HepG2 (cell line): ENCODE measurements around the gene CEBPE. TPM values are rescaled to one million over a fixed set of nuclear protein-coding genes. Genes with fewer than 3 reads are reported as not detected.

Experiments
- CBX1 ChIP-seq: IDR thresholded peaks from one replicate; pipeline ENCODE4 v1.6.1; 2016; ENCODE audit warnings: antibody characterized with exemption, low read depth
- CHCHD3 ChIP-seq: sonication (generic); formaldehyde crosslinking; IDR thresholded peaks from 2 replicates; pipeline ENCODE4 v1.8.0; 2022; ENCODE audit warnings: mild to moderate bottlenecking, missing genetic modification reagents, moderate library complexity
- FOXK1 ChIP-seq: sonication (generic); formaldehyde crosslinking; IDR thresholded peaks from 2 replicates; pipeline ENCODE4 v1.4.0; 2020; ENCODE audit warnings: low read depth, missing genetic modification reagents, borderline replicate concordance
- FOXO4 ChIP-seq: sonication (generic); formaldehyde crosslinking; conservative IDR thresholded peaks from 2 replicates; pipeline ENCODE4 v1.8.1; 2023; ENCODE audit warnings: missing genetic modification reagents
- HMG20B ChIP-seq: conservative IDR thresholded peaks from 2 replicates; pipeline ENCODE4 v1.6.1; 2016; ENCODE audit warnings: missing genetic modification reagents, missing compliant biosample characterization
- MAFK ChIP-seq, 2 experiments: IDR thresholded peaks in 1 of 2; conservative IDR thresholded peaks in 1 of 2; 2 replicates each; pipeline ENCODE4 v1.6.1; 2011; ENCODE audit warnings: improper control_type of control experiment in 2 of 2, low read length in 2 of 2
- NFKBIZ ChIP-seq: IDR thresholded peaks from 2 replicates; pipeline ENCODE4 v1.6.1; 2018; ENCODE audit warnings: missing genetic modification reagents, missing compliant biosample characterization
- PAWR ChIP-seq: sonication (generic); formaldehyde crosslinking; IDR thresholded peaks from 2 replicates; pipeline ENCODE4 v1.4.0; 2020; ENCODE audit warnings: missing genetic modification reagents, mild to moderate bottlenecking, borderline replicate concordance
- PBX3 ChIP-seq: sonication (generic); formaldehyde crosslinking; IDR thresholded peaks from 2 replicates; pipeline ENCODE4 v1.8.1; 2023; ENCODE audit warnings: missing genetic modification reagents, inconsistent platforms, borderline replicate concordance
- PCBP1 ChIP-seq: fragments of 200-400 bp; formaldehyde crosslinking; IDR thresholded peaks from 2 replicates; pipeline ENCODE4 v1.6.1; 2017; ENCODE audit warnings: mild to moderate bottlenecking, low read depth, low read length, borderline replicate concordance
- THRA ChIP-seq: sonication (generic); formaldehyde crosslinking; IDR thresholded peaks from 2 replicates; pipeline ENCODE4 v1.4.0; 2020; ENCODE audit warnings: missing genetic modification reagents, borderline replicate concordance
- TRIM22 ChIP-seq: fragments of 450-650 bp; IDR thresholded peaks from 2 replicates; pipeline ENCODE4 v1.6.1; 2017
- ZNF205 ChIP-seq: IDR thresholded peaks from 2 replicates; pipeline ENCODE4 v1.6.1; 2018; ENCODE audit warnings: missing biosample characterization, missing genetic modification reagents
- ZNF317 ChIP-seq: sonication (generic); formaldehyde crosslinking; IDR thresholded peaks from 2 replicates; pipeline ENCODE4 v1.5.0; 2020; ENCODE audit warnings: mild to moderate bottlenecking, missing genetic modification reagents
- ZNF331 ChIP-seq: sonication (generic); formaldehyde crosslinking; IDR thresholded peaks from 2 replicates; pipeline ENCODE4 v1.4.0; 2020; ENCODE audit warnings: missing genetic modification reagents
- ZNF34 ChIP-seq: sonication (generic); formaldehyde crosslinking; IDR thresholded peaks from 2 replicates; pipeline ENCODE4 v1.4.0; 2020; ENCODE audit warnings: mild to moderate bottlenecking, missing genetic modification reagents, borderline replicate concordance
- ZNF609 ChIP-seq: sonication (generic); formaldehyde crosslinking; IDR thresholded peaks from 2 replicates; pipeline ENCODE4 v1.4.0; 2020; ENCODE audit warnings: mild to moderate bottlenecking, missing genetic modification reagents, borderline replicate concordance
- ZNF660 ChIP-seq: sonication (generic); formaldehyde crosslinking; IDR thresholded peaks from 2 replicates; pipeline ENCODE4 v1.5.1; 2020; ENCODE audit warnings: mild to moderate bottlenecking, low read depth, missing genetic modification reagents, borderline replicate concordance
- ZNF792 ChIP-seq: IDR thresholded peaks from 2 replicates; pipeline ENCODE4 v1.6.1; 2016
- polyA plus RNA-seq, 8 experiments: library from polyadenylated mRNA; depleted of rRNA in 3 of 8; stranded (reverse) in 7 of 8; unstranded in 1 of 8; fragments of >200 nt; fragmentation: Illumina TruSeq in 4 of 8; extraction: Trizol in 4 of 8; gene quantifications; 2 replicates each; pipeline versions ENCODE4 v1.2.1 to v1.2.3, GENCODE V29; 2011 to 2016; ENCODE audit warnings: low read depth in 4 of 8, missing spikeins in 1 of 8, mixed read lengths in 1 of 8; ENCODE audit not compliant: insufficient read depth in 1 of 8
- total RNA-seq, 5 experiments: library from RNA; depleted of rRNA; stranded (reverse); fragments of >200 nt; fragmentation: Illumina TruSeq; extraction: Trizol; gene quantifications; 2 replicates each; pipeline ENCODE4 v1.2.3, GENCODE V29; 2016; ENCODE audit warnings: low read depth in 1 of 5

The CEBPE gene
- total and polyA plus RNA-seq, 2 of the 13 experiments (the other 11 are each of a cell fraction or from before 2014, with no cell fraction given): 0.09 to 0.11 TPM

- TF ChIP-seq PAWR: no peak
- TF ChIP-seq ZNF205 (CRISPR knock-in tag): peak; percentile 68
- TF ChIP-seq CBX1: no peak
- TF ChIP-seq ZNF792: peak; percentile 77; the same call in 1 of the 2 replicates
- TF ChIP-seq FOXO4: no peak
- no peak for TF ChIP-seq ZNF317 (CRISPR knock-in tag)
- no peak for TF ChIP-seq MAFK (conservative IDR thresholded peaks at IDR 0.05 in 1 of 2, IDR thresholded peaks at IDR 0.05 in 1 of 2; ENCODE audit: low read length in 2 of 2)
- no peak for TF ChIP-seq TRIM22
- no peak for TF ChIP-seq ZNF660 (CRISPR knock-in tag)
- TF ChIP-seq FOXK1 (CRISPR knock-in tag): peak; percentile 75; the same call in 1 of the 2 replicates
- 0 out of 2 replicates have a peak, but pooled peaks have one; percentile 58 for TF ChIP-seq ZNF331 (CRISPR knock-in tag)
- 0 out of 2 replicates have a peak, but pooled peaks have one; percentile 79 for TF ChIP-seq ZNF34
- TF ChIP-seq HMG20B: no peak
- peak; percentile 42; the same call in 1 of the 2 replicates for TF ChIP-seq NFKBIZ
- TF ChIP-seq PCBP1: no peak
- peak; percentile 69 for TF ChIP-seq THRA (CRISPR knock-in tag)
- TF ChIP-seq PBX3 (CRISPR knock-in tag): no peak
- no peak for TF ChIP-seq CHCHD3 (CRISPR knock-in tag)
- no peak for TF ChIP-seq ZNF609 (CRISPR knock-in tag)
Measured at GRCh38 chr14:23068789-23069412, 50.2 kb downstream of the CEBPE start (continued).
